PFSK-1 (cell line): ENCODE data around the gene SP3.

Source experiments
- FOXP2 ChIP-seq: optimal IDR thresholded peaks from 2 replicates; pipeline ENCODE3; 2011; ENCODE audit warnings: borderline replicate concordance, control low read depth, inconsistent platforms; ENCODE audit not compliant: insufficient read depth; ENCODE audit errors: extremely low read length, extremely low read depth
- POLR2AphosphoS5 ChIP-seq: IDR thresholded peaks from 2 replicates; pipeline ENCODE4 v1.6.1; 2012; ENCODE audit warnings: low read depth, mild to moderate bottlenecking, control low read depth, low read length, moderate library complexity
- REST ChIP-seq, 2 experiments: IDR thresholded peaks; 2 replicates each; pipeline versions ENCODE4 v1.6.1 to v1.8.0; 2011 to 2012; ENCODE audit warnings: low read depth in 2 of 2, low read length in 2 of 2, control low read depth in 1 of 2, inconsistent platforms in 1 of 2, mild to moderate bottlenecking in 1 of 2, moderate library complexity in 1 of 2; ENCODE audit not compliant: insufficient read depth in 1 of 2
- SIN3A ChIP-seq: IDR thresholded peaks from 2 replicates; pipeline ENCODE4 v1.6.1; 2012; ENCODE audit warnings: mild to moderate bottlenecking, low read length, moderate library complexity, borderline replicate concordance; ENCODE audit not compliant: insufficient read depth
- TAF1 ChIP-seq: IDR thresholded peaks from 2 replicates; pipeline ENCODE4 v1.6.1; 2012; ENCODE audit warnings: low read length, control low read depth, borderline replicate concordance; ENCODE audit not compliant: insufficient read depth

SP3 gene

GRCh38 chr2:173935305-173935704, 29.9 kb downstream of the SP3 start:
- TF ChIP-seq TAF1, result no peak
- TF ChIP-seq POLR2AphosphoS5, result no peak
- no peak for TF ChIP-seq SIN3A
- no peak for TF ChIP-seq FOXP2
- TF ChIP-seq REST (IDR thresholded peaks at IDR 0.05; ENCODE audit: insufficient read depth in 1 of 2, low read depth in 2 of 2, low read length in 2 of 2), result no peak

- TF ChIP-seq FOXP2 (no peak), TAF1 (no peak), REST (IDR thresholded peaks at IDR 0.05; ENCODE audit: insufficient read depth in 1 of 2, low read depth in 2 of 2, low read length in 2 of 2) (no peak), SIN3A (no peak), POLR2AphosphoS5 (no peak)
Observed at GRCh38 chr2:173934895-173935294, 30.3 kb downstream of the SP3 start.

GRCh38 chr2:173931751-173932150, 33.4 kb downstream of the SP3 start:
- no peak for TF ChIP-seq FOXP2
- TF ChIP-seq SIN3A, result no peak
- TF ChIP-seq REST (IDR thresholded peaks at IDR 0.05; ENCODE audit: insufficient read depth in 1 of 2, low read depth in 2 of 2, low read length in 2 of 2), result no peak
- TF ChIP-seq TAF1, result no peak

GRCh38 chr2:173929441-173929840, 35.7 kb downstream of the SP3 start:
- TF ChIP-seq FOXP2, result no peak
- TF ChIP-seq POLR2AphosphoS5, result no peak
- TF ChIP-seq SIN3A, result no peak
- no peak for TF ChIP-seq REST (IDR thresholded peaks at IDR 0.05; ENCODE audit: insufficient read depth in 1 of 2, low read depth in 2 of 2, low read length in 2 of 2)
- no peak for TF ChIP-seq TAF1

- TF ChIP-seq FOXP2 (no peak), REST (IDR thresholded peaks at IDR 0.05; ENCODE audit: insufficient read depth in 1 of 2, low read depth in 2 of 2, low read length in 2 of 2) (no peak)
Observed at GRCh38 chr2:173926875-173927274, 38.3 kb downstream of the SP3 start.
